SIG-M5 treated with dmso at 0.1 percent for 504 hours (cell line): Measurements from ENCODE around the gene GJA9.
"Not testable (repeated sequence)": the region's sequence is repeated elsewhere in the genome, so short reads cannot be mapped to it uniquely, and the experiment has no call there.

Experiments used
- DNase-seq: peaks from one replicate; lab custom pipeline; 2025; ENCODE audit not compliant: unreplicated experiment; lab: John Stamatoyannopoulos, UW

The GJA9 gene

GRCh38 chr1:38881487-38881886, at the start of gene GJA9:
Gene GJA9, minus strand, starts transcription at chr1:38881587. Its CDS starts 5,489 bp downstream, at chr1:38876098.
- no peak for DNase-seq

GRCh38 chr1:38929476-38929875, 48.1 kb upstream of the GJA9 start:
- DNase-seq: no peak

- DNase-seq: no peak
Measured at GRCh38 chr1:38929054-38929453, 47.7 kb upstream of the GJA9 start.

- DNase-seq: no peak
Measured at GRCh38 chr1:38926091-38926490, 44.7 kb upstream of the GJA9 start.

- no peak for DNase-seq
Measured at GRCh38 chr1:38925391-38925790, 44.0 kb upstream of the GJA9 start.

GRCh38 chr1:38923607-38924006, 42.2 kb upstream of the GJA9 start:
- DNase-seq: no peak

GRCh38 chr1:38919130-38919529, 37.7 kb upstream of the GJA9 start:
- DNase-seq: no peak

- DNase-seq: no peak
Measured at GRCh38 chr1:38918568-38918967, 37.2 kb upstream of the GJA9 start.

- DNase-seq: no peak
Measured at GRCh38 chr1:38917772-38918171, 36.4 kb upstream of the GJA9 start.

GRCh38 chr1:38917337-38917736, 36.0 kb upstream of the GJA9 start:
- DNase-seq: no peak

GRCh38 chr1:38915352-38915948, 34.1 kb upstream of the GJA9 start:
- DNase-seq: no peak

- not testable (repeated sequence) for DNase-seq
Measured at GRCh38 chr1:38914908-38915307, 33.5 kb upstream of the GJA9 start.

GRCh38 chr1:38908821-38909220, 27.4 kb upstream of the GJA9 start:
- DNase-seq: no peak

GRCh38 chr1:38905985-38906384, 24.6 kb upstream of the GJA9 start:
- DNase-seq: no peak

GRCh38 chr1:38899560-38899959, 18.2 kb upstream of the GJA9 start:
- DNase-seq: no peak

GRCh38 chr1:38898653-38899230, 17.4 kb upstream of the GJA9 start:
- no peak for DNase-seq

GRCh38 chr1:38896169-38896568, 14.8 kb upstream of the GJA9 start:
- DNase-seq: no peak

- DNase-seq: no peak
Measured at GRCh38 chr1:38892976-38893375, 11.6 kb upstream of the GJA9 start.

GRCh38 chr1:38891753-38892152, 10.4 kb upstream of the GJA9 start:
- DNase-seq: no peak

GRCh38 chr1:38889589-38889988, 8.2 kb upstream of the GJA9 start:
- no peak for DNase-seq

GRCh38 chr1:38888423-38889333, 7.3 kb upstream of the GJA9 start:
- no peak for DNase-seq

GRCh38 chr1:38885092-38885491, 3.7 kb upstream of the GJA9 start:
- DNase-seq: no peak
